ENCODE results near the gene RUVBL1. TPM values are rescaled to one million over a fixed set of nuclear protein-coding genes. Genes with fewer than 3 reads are reported as not detected.
A peak's percentile ranks its signal among the peaks of the same experiment; 100 is the strongest.

RUVBL1 gene
- 66.6 to 136 TPM (median 94.8 TPM) in 3 replicates for polyA plus RNA-seq
- polyA plus RNA-seq (2011; ENCODE audit: low read depth): 52.5 TPM
- 101 and 103 TPM in 2 replicates for polyA plus RNA-seq (2011; cell fraction: cytosol; rRNA removed)
- polyA plus RNA-seq (2011; cell fraction: nucleus; rRNA removed): 84.1 and 90.2 TPM in 2 replicates
- 48.6 and 106 TPM in 2 replicates for polyA plus RNA-seq (2012; ENCODE audit: low replicate concordance)
- 65.5 to 102 TPM (median 74.4 TPM) in 3 replicates for polyA minus RNA-seq
- polyA minus RNA-seq (2011; cell fraction: cytosol; rRNA and poly(A)+ RNA removed): 55.1 TPM
- 30.2 and 44.4 TPM in 2 replicates for polyA minus RNA-seq (2011; cell fraction: nucleus; rRNA and poly(A)+ RNA removed)

DNA sequence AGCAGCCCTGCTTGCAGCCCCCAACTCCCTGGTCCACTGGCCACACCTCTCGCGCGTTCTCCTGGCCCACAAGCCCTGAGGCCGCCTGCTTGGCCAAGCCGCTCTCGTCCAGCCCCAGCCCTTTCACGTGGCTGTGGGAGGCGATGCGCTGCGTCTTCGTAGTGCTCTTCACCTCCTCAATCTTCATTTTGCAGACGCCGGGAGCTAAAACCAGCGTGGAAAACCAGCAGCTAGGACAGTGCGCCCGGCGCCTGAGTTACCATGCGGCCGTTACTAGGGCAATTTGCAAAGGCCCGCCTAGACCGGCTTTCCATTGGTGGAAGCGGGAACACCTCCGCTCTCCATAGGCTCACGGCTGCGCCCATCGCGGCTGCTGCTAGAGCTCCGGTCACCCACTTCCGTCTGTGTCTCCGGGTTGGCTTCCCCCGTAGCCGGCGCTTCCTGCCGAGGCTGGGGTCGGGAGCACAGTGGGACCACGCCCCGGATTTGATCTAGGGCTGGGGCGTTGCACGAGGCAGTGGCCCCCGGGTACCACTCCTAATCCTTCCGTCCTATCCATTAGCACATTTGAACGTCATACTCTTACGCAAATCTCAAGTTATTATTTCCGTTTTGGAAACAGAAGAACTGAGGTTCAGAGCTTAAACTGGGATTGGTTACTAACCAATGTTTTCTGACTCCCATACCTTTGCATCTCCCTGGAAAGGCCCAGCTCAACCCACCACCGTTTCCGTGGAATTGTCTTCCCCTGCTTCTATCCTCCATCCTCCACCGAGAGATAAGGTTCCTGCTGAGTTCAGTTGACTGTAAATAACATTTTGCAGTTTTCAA lies at the start of gene RUVBL1:
TSS of gene RUVBL1 (minus strand) at position 275 of the 831 bp plus-strand sequence. CDS start at position 187, 88 bp downstream.
- TF ChIP-seq, protein P1, sequence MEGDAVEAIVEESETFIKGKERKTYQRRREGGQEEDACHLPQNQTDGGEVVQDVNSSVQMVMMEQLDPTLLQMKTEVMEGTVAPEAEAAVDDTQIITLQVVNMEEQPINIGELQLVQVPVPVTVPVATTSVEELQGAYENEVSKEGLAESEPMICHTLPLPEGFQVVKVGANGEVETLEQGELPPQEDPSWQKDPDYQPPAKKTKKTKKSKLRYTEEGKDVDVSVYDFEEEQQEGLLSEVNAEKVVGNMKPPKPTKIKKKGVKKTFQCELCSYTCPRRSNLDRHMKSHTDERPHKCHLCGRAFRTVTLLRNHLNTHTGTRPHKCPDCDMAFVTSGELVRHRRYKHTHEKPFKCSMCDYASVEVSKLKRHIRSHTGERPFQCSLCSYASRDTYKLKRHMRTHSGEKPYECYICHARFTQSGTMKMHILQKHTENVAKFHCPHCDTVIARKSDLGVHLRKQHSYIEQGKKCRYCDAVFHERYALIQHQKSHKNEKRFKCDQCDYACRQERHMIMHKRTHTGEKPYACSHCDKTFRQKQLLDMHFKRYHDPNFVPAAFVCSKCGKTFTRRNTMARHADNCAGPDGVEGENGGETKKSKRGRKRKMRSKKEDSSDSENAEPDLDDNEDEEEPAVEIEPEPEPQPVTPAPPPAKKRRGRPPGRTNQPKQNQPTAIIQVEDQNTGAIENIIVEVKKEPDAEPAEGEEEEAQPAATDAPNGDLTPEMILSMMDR (optimal IDR thresholded peaks at IDR 0.05 in 1 of 3, IDR thresholded peaks at IDR 0.05 in 1 of 3, conservative IDR thresholded peaks at IDR 0.05 in 1 of 3; ENCODE audit: extremely low read depth in 1 of 3, insufficient read depth in 2 of 3, low read length in 3 of 3): no peak
- no peak for TF ChIP-seq EZH2 (IDR thresholded peaks at IDR 0.05; ENCODE audit: low read length)
- FAIRE-seq (no peak), DNase-seq (ENCODE audit: low read depth, low spot score) (peak; percentile 61)
- Histone ChIP-seq H3K9me3 (ENCODE audit: control insufficient read depth, low read depth, low read length) (no peaks in the 10 kb centered on the region), H3K9ac (ENCODE audit: control insufficient read depth, extremely low read depth, insufficient read depth, low read length) (peak within 1 kb of the TSS; percentile 95), H3K4me1 (ENCODE audit: control insufficient read depth, extremely low read depth, insufficient read depth, low read length) (peaks cover 7% of the 10 kb centered on the region), H2AFZ (ENCODE audit: control insufficient read depth, low read length) (peak within 1 kb of the TSS; percentile 94), H3K4me2 (ENCODE audit: control insufficient read depth, extremely low read depth, insufficient read depth, low read depth, low read length) (peak within 1 kb of the TSS; percentile 95), H3K36me3 (ENCODE audit: control insufficient read depth in 2 of 2, extremely low read depth in 1 of 2, insufficient read depth in 2 of 2, low read length in 2 of 2) (peaks cover 1 to 2% of the 10 kb centered on the region in 2 experiments), H4K20me1 (ENCODE audit: control insufficient read depth, extremely low read depth, insufficient read depth, low read length) (no peaks in the 10 kb centered on the region), H3K4me3 (ENCODE audit: control insufficient read depth in 2 of 3, extremely low read depth in 1 of 3, insufficient read depth in 2 of 3, low read depth in 1 of 3, low read length in 3 of 3) (peak within 1 kb of the TSS; percentile 67 to 94 (median 93)), H3K27ac (ENCODE audit: control insufficient read depth, insufficient read depth, low read length) (peak within 1 kb of the TSS; percentile 85), H3K9me1 (ENCODE audit: control insufficient read depth, extremely low read depth, insufficient read depth, low read length) (no peaks in the 10 kb centered on the region), H3K79me2 (ENCODE audit: control insufficient read depth, insufficient read depth, low read length) (peaks cover 36% of the 10 kb centered on the region), H3K27me3 (ENCODE audit: control insufficient read depth, extremely low read depth, insufficient read depth, low read length) (no peaks in the 10 kb centered on the region)
- dilution Hi-C loops (cut with MboI; ENCODE audit: extremely low pct_ligation_motif_present, low sequenced_read_pairs): no loop called here

DNA sequence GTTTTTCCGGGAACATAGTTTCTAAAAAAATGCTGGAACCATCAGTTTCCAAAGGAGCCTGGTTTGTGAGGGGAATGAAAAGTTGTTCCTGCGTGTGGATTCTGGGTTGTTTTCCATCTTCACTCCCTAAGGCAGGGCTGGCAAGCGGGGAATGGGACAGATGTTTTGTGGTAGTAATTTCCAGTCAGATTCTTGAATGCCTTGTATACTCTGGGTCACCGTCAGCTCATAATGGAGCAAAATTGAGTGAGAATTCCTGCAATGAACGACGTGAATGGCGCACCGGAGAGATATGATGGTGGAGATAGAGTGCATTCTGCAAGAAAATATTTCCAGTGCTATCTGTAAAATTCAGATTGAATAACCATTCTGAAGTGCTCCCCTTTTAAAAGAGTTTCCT lies 49.6 kb upstream of the RUVBL1 start:
- no peaks in the 10 kb centered on the region for H3K27me3 ChIP-seq (ENCODE audit: control insufficient read depth, extremely low read depth, insufficient read depth, low read length)
- H3K9me3 ChIP-seq (ENCODE audit: control insufficient read depth, low read depth, low read length): no peaks in the 10 kb centered on the region
- H3K27ac ChIP-seq (ENCODE audit: control insufficient read depth, insufficient read depth, low read length): no peak overlapping the region
- no peaks in the 10 kb centered on the region for H3K9me1 ChIP-seq (ENCODE audit: control insufficient read depth, extremely low read depth, insufficient read depth, low read length)
- H3K36me3 ChIP-seq (ENCODE audit: control insufficient read depth in 2 of 2, extremely low read depth in 1 of 2, insufficient read depth in 2 of 2, low read length in 2 of 2): no peaks in the 10 kb centered on the region
- DNase-seq (ENCODE audit: low read depth, low spot score): no peak
- no peak overlapping the region for H2AFZ ChIP-seq (ENCODE audit: control insufficient read depth, low read length)
- H3K79me2 ChIP-seq (ENCODE audit: control insufficient read depth, insufficient read depth, low read length): peaks cover 2% of the 10 kb centered on the region
- no peaks in the 10 kb centered on the region for H3K4me1 ChIP-seq (ENCODE audit: control insufficient read depth, extremely low read depth, insufficient read depth, low read length)
- dilution Hi-C loops (cut with MboI; ENCODE audit: extremely low pct_ligation_motif_present, low sequenced_read_pairs): no loop called here
- no peak overlapping the region for H3K9ac ChIP-seq (ENCODE audit: control insufficient read depth, extremely low read depth, insufficient read depth, low read length)
- TF ChIP-seq, protein P1 (optimal IDR thresholded peaks at IDR 0.05 in 1 of 3, IDR thresholded peaks at IDR 0.05 in 1 of 3, conservative IDR thresholded peaks at IDR 0.05 in 1 of 3; ENCODE audit: extremely low read depth in 1 of 3, insufficient read depth in 2 of 3, low read length in 3 of 3): no peak
- no peak overlapping the region for H3K4me3 ChIP-seq (ENCODE audit: control insufficient read depth in 2 of 3, extremely low read depth in 1 of 3, insufficient read depth in 2 of 3, low read depth in 1 of 3, low read length in 3 of 3)
- H4K20me1 ChIP-seq (ENCODE audit: control insufficient read depth, extremely low read depth, insufficient read depth, low read length): no peaks in the 10 kb centered on the region
- no peak for FAIRE-seq
- no peak overlapping the region for H3K4me2 ChIP-seq (ENCODE audit: control insufficient read depth, extremely low read depth, insufficient read depth, low read depth, low read length)
